ENCODE measurements around the gene HS6ST3. TPM values are rescaled to one million over a fixed set of nuclear protein-coding genes. Genes with fewer than 3 reads are reported as not detected.

The HS6ST3 gene
- total RNA-seq, 1 donor from 2014 or later, result 4.7 TPM

- Mint-ChIP-seq H3K4me3 (no peak overlapping the region), H3K27ac (no peak overlapping the region), H3K36me3 (peaks cover under 1% of the 10 kb centered on the region), H3K4me1 (ENCODE audit: unreplicated experiment) (peaks cover 18% of the 10 kb centered on the region), H3K27me3 (no peaks in the 10 kb centered on the region), H3K9me3 (peaks cover 14% of the 10 kb centered on the region)
- no peak for TF ChIP-seq CTCF (conservative IDR thresholded peaks at IDR 0.05)
- no peak for DNase-seq (ENCODE audit: extremely low spot score, unreplicated experiment)
Measured at GRCh38 chr13:96783511-96783910, 693.6 kb downstream of the HS6ST3 start.

- peaks cover 14% of the 10 kb centered on the region for H3K9me3 Mint-ChIP-seq
- no peaks in the 10 kb centered on the region for H3K27me3 Mint-ChIP-seq
- peaks cover 13% of the 10 kb centered on the region for H3K4me1 Mint-ChIP-seq (ENCODE audit: unreplicated experiment)
Measured at GRCh38 chr13:96785986-96786385, 696.1 kb downstream of the HS6ST3 start.

GRCh38 chr13:96792188-96792587 lies 702.3 kb downstream of the HS6ST3 start:
- Mint-ChIP-seq H3K27me3 (no peaks in the 10 kb centered on the region), H3K4me3 (no peak overlapping the region)

More at GRCh38 chr13:96785986-96786385, 696.1 kb downstream of the HS6ST3 start:
- Mint-ChIP-seq H3K27ac (no peak overlapping the region), H3K4me3 (no peak overlapping the region), H3K36me3 (no peaks in the 10 kb centered on the region)
- DNase-seq (ENCODE audit: extremely low spot score, unreplicated experiment), result no peak
- TF ChIP-seq CTCF (conservative IDR thresholded peaks at IDR 0.05), result no peak

GRCh38 chr13:96792736-96793403 lies 703.0 kb downstream of the HS6ST3 start:
- Mint-ChIP-seq H3K9me3 (peaks cover 7% of the 10 kb centered on the region), H3K27ac (no peak overlapping the region), H3K4me3 (no peak overlapping the region), H3K27me3 (no peaks in the 10 kb centered on the region), H3K4me1 (ENCODE audit: unreplicated experiment) (no peaks in the 10 kb centered on the region), H3K36me3 (no peaks in the 10 kb centered on the region)
- no peak for DNase-seq (ENCODE audit: extremely low spot score, unreplicated experiment)
- TF ChIP-seq CTCF (conservative IDR thresholded peaks at IDR 0.05), result no peak

More at GRCh38 chr13:96792188-96792587, 702.3 kb downstream of the HS6ST3 start:
- no peak for TF ChIP-seq CTCF (conservative IDR thresholded peaks at IDR 0.05)
- peaks cover 9% of the 10 kb centered on the region for H3K9me3 Mint-ChIP-seq
- no peak overlapping the region for H3K27ac Mint-ChIP-seq
- H3K4me1 Mint-ChIP-seq (ENCODE audit: unreplicated experiment), result no peaks in the 10 kb centered on the region
- no peak for DNase-seq (ENCODE audit: extremely low spot score, unreplicated experiment)
- H3K36me3 Mint-ChIP-seq, result no peaks in the 10 kb centered on the region

GRCh38 chr13:96793404-96793755 lies 703.5 kb downstream of the HS6ST3 start:
- Mint-ChIP-seq H3K4me1 (ENCODE audit: unreplicated experiment) (no peaks in the 10 kb centered on the region), H3K4me3 (no peak overlapping the region), H3K9me3 (peaks cover 1% of the 10 kb centered on the region), H3K27ac (no peak overlapping the region), H3K36me3 (no peaks in the 10 kb centered on the region), H3K27me3 (no peaks in the 10 kb centered on the region)
- TF ChIP-seq CTCF (conservative IDR thresholded peaks at IDR 0.05), result no peak
- no peak for DNase-seq (ENCODE audit: extremely low spot score, unreplicated experiment)
